DMS 273 treated with DMSO at 0.1 percent for 48 hours (cell line): ENCODE data around the gene PIGO.

Experiments
- DNase-seq: peaks from one replicate; lab custom pipeline; 2025; lab: John Stamatoyannopoulos, UW

PIGO gene

GRCh38 chr9:35070823-35071813, 25.3 kb downstream of the PIGO start:
- DNase-seq: no peak

- DNase-seq: no peak
Observed at GRCh38 chr9:35069020-35069419, 27.4 kb downstream of the PIGO start.

GRCh38 chr9:35067056-35067455, 29.3 kb downstream of the PIGO start:
- DNase-seq: no peak

- no peak for DNase-seq
Observed at GRCh38 chr9:35060548-35061207, 35.7 kb downstream of the PIGO start.

GRCh38 chr9:35059438-35059837, 37.0 kb downstream of the PIGO start:
- DNase-seq: no peak

GRCh38 chr9:35057271-35057620, 39.1 kb downstream of the PIGO start:
- no peak for DNase-seq

GRCh38 chr9:35056571-35057270, 39.7 kb downstream of the PIGO start:
- no peak for DNase-seq

GRCh38 chr9:35054871-35055644, 41.3 kb downstream of the PIGO start:
- no peak for DNase-seq

GRCh38 chr9:35054185-35054835, 42.1 kb downstream of the PIGO start:
- no peak for DNase-seq

GRCh38 chr9:35051069-35051967, 45.1 kb downstream of the PIGO start:
- peak; percentile 13 for DNase-seq

- no peak for DNase-seq
Observed at GRCh38 chr9:35048511-35048910, 47.9 kb downstream of the PIGO start.

- no peak for DNase-seq
Observed at GRCh38 chr9:35044071-35044470, 52.3 kb downstream of the PIGO start.

- DNase-seq: no peak
Observed at GRCh38 chr9:35042891-35043545, 53.4 kb downstream of the PIGO start.

- DNase-seq: no peak
Observed at GRCh38 chr9:35042081-35042604, 54.2 kb downstream of the PIGO start.
